Ascending aorta (tissue), 2 donors: ENCODE data around the gene GTF3C1. TPM values are rescaled to one million over a fixed set of nuclear protein-coding genes. Genes with fewer than 3 reads are reported as not detected.
A peak's percentile ranks its signal among the peaks of the same experiment; 100 is the strongest.

Experiments used
- DNase-seq, 2 donors: peaks; one replicate each; pipeline ENCODE4 v3.0.0-alpha.2; 2019; ENCODE audit warnings: low spot score in 2 of 2
- H3K27ac ChIP-seq, 2 donors: fragments of 200-600 bp; sonication (generic); one replicate each; pipeline ENCODE4 v1.5.1; 2016 to 2017; ENCODE audit warnings: mild to moderate bottlenecking in 1 of 2
- H3K27me3 ChIP-seq: fragments of 200-600 bp; sonication (generic); one replicate; pipeline ENCODE4 v1.5.1; 2017
- H3K36me3 ChIP-seq, 2 donors: fragments of 200-600 bp; sonication (generic); one replicate each; pipeline ENCODE4 v1.5.1; 2016
- H3K4me1 ChIP-seq, 2 donors: fragments of 200-600 bp; sonication (generic); one replicate each; pipeline ENCODE4 v1.5.1; 2016 to 2017; ENCODE audit warnings: mild to moderate bottlenecking in 1 of 2
- H3K4me3 ChIP-seq, 2 donors: fragments of 200-600 bp; sonication (generic); one replicate each; pipeline ENCODE4 v1.5.1; 2016 to 2017; ENCODE audit warnings: mild to moderate bottlenecking in 1 of 2
- H3K9me3 ChIP-seq, 2 donors: fragments of 200-600 bp; sonication (generic); one replicate each; pipeline ENCODE4 v1.5.1; 2016
- CTCF ChIP-seq, 3 experiments: fragments of 200-600 bp in 2 of 3; fragments of 450-650 bp in 1 of 3; sonication (generic) in 2 of 3; IDR thresholded peaks; one replicate each; pipeline ENCODE4 v1.5.1; 2016 to 2019; ENCODE audit warnings: antibody characterized with exemption in 3 of 3, mild to moderate bottlenecking in 1 of 3, moderate library complexity in 1 of 3
- intact Hi-C: fragments of 100-400 bp; cut with DNase I; formaldehyde crosslinking; loops from one replicate; pipeline ENCODE4 v1.15.1; 2023
- total RNA-seq: library from RNA; depleted of rRNA; stranded (reverse); fragments of >200 nt; gene quantifications from one replicate; pipeline ENCODE4 v1.1.0, GENCODE V29; 2016

The GTF3C1 gene
- total RNA-seq, 1 donor from 2014 or later, result 40.6 TPM

GRCh38 chr16:27450196-27450549 lies 99.5 kb downstream of the GTF3C1 start:
- Histone ChIP-seq H3K4me3 (no peak overlapping the region), H3K36me3 (no peaks in the 10 kb centered on the region), H3K4me1 (no peaks in the 10 kb centered on the region), H3K27me3 (no peaks in the 10 kb centered on the region), H3K9me3 (peaks cover 0 to 1% of the 10 kb centered on the region in 2 donors), H3K27ac (no peak overlapping the region)
- no peak for TF ChIP-seq CTCF (IDR thresholded peaks at IDR 0.05)
- intact Hi-C loops, result no loop called here
- DNase-seq, result no peak

GRCh38 chr16:27449434-27450195 lies 100.1 kb downstream of the GTF3C1 start:
- Histone ChIP-seq H3K4me1 (no peaks in the 10 kb centered on the region), H3K4me3 (no peak overlapping the region), H3K36me3 (no peaks in the 10 kb centered on the region), H3K27me3 (no peaks in the 10 kb centered on the region), H3K27ac (no peak overlapping the region), H3K9me3 (peaks cover 5 to 7% of the 10 kb centered on the region in 2 donors)
- intact Hi-C loops, result no loop called here
- no peak for TF ChIP-seq CTCF (IDR thresholded peaks at IDR 0.05)
- no peak for DNase-seq

- H3K36me3 ChIP-seq, result no peaks in the 10 kb centered on the region
- no peak overlapping the region for H3K27ac ChIP-seq
- peaks cover 13 to 15% of the 10 kb centered on the region in 2 donors for H3K9me3 ChIP-seq
- H3K4me1 ChIP-seq, result no peaks in the 10 kb centered on the region
- TF ChIP-seq CTCF (IDR thresholded peaks at IDR 0.05), result no peak
- no peak overlapping the region for H3K4me3 ChIP-seq
- intact Hi-C loops, result no loop called here
- DNase-seq, result no peak
- no peaks in the 10 kb centered on the region for H3K27me3 ChIP-seq
Observed at GRCh38 chr16:27448532-27449433, 100.9 kb downstream of the GTF3C1 start.

- no peak for TF ChIP-seq CTCF (IDR thresholded peaks at IDR 0.05)
- no peak overlapping the region for H3K4me3 ChIP-seq
- H3K4me1 ChIP-seq, result no peaks in the 10 kb centered on the region
- H3K9me3 ChIP-seq, result peaks cover 13 to 17% of the 10 kb centered on the region in 2 donors
- intact Hi-C loops, result no loop called here
- H3K27ac ChIP-seq, result no peak overlapping the region
- DNase-seq, result no peak
- H3K27me3 ChIP-seq, result no peaks in the 10 kb centered on the region
- H3K36me3 ChIP-seq, result no peaks in the 10 kb centered on the region
Observed at GRCh38 chr16:27447301-27447700, 102.4 kb downstream of the GTF3C1 start.

GRCh38 chr16:27446721-27447120 lies 103.0 kb downstream of the GTF3C1 start:
- Histone ChIP-seq H3K4me3 (no peak overlapping the region), H3K36me3 (no peaks in the 10 kb centered on the region), H3K4me1 (no peaks in the 10 kb centered on the region), H3K27me3 (no peaks in the 10 kb centered on the region), H3K9me3 (peaks cover 13 to 17% of the 10 kb centered on the region in 2 donors), H3K27ac (no peak overlapping the region)
- intact Hi-C loops, result no loop called here
- DNase-seq, result peak in 1 of 2 donors; percentile 24
- TF ChIP-seq CTCF (IDR thresholded peaks at IDR 0.05), result no peak
